ENCODE measurements around the gene RGL2. TPM values are rescaled to one million over a fixed set of nuclear protein-coding genes. Genes with fewer than 3 reads are reported as not detected.

Gene RGL2
- total RNA-seq, 2 experiments from 2014 or later, result 27.2 to 67.6 TPM

DNA sequence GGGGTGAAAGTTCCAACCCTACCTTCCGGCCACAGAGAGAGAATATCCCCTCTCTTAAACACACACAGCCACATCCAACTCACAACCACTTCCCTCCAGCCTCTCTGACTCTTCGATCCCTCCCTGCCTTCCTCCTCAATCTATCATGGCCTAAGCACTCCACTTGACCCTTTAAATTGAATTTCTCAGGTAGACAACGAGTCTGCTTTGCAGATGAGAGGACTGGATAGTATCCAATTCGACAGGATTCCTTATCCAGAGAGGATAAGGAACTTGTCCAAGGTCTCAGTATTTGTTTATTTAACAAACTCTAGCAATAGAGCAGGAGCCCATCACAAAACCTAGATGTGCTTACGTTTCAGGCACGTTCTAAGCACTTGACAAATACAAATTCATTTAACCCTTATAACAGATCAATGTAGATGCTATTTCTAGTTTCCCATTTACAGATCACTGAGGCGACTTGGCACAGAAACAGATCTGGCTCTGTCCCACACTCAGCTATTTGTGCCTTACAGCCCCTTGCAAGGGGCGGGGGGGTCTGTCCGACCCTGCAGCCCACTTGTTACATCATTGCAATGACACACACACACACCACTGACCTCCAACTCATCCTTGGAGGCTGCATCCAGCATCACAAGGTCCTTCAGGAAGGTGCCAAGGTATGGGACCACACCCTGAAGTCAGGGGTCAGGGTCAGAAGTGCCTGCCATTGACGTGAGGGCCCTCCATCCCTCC, 4.5 kb downstream of the RGL2 start:
- no peaks in the 10 kb centered on the region for H3K9me3 ChIP-seq (ENCODE audit: low read length)
- no peak for TF ChIP-seq CTCF (conservative IDR thresholded peaks at IDR 0.05; ENCODE audit: low read length)
- no peak overlapping the region for H3K4me3 ChIP-seq (ENCODE audit: low read depth, low read length, poor library complexity, severe bottlenecking)
- peaks cover 15% of the 10 kb centered on the region; the same call in 1 of the 2 replicates for H3K79me2 ChIP-seq (ENCODE audit: insufficient read depth, low read depth, low read length)
- intact Hi-C loops (cut with micrococcal nuclease; ENCODE audit: unreplicated experiment), result no loop called here
- H3K27ac ChIP-seq (ENCODE audit: low read depth, low read length, poor library complexity, severe bottlenecking), result no peak overlapping the region
- no TSS peak for BruUV-seq (replicated peaks)
- H2AFZ ChIP-seq (ENCODE audit: low read length), result no peak overlapping the region
- no peak for DNase-seq (ENCODE audit: low spot score)
- H3K4me1 ChIP-seq (ENCODE audit: insufficient read depth, low read length, poor library complexity, severe bottlenecking), result peaks cover 26% of the 10 kb centered on the region
- POLR2A ChIA-PET, result interaction anchor here (0.6 kb wide), 1 partner anchor 39 kb away, joined by 4 read pairs; no protein-coding TSS in a partner anchor
- CTCF ChIA-PET (ENCODE audit: unreplicated experiment), result no interaction called here
- no peaks in the 10 kb centered on the region for H4K20me1 ChIP-seq (ENCODE audit: insufficient read depth, low read length)
- no peaks in the 10 kb centered on the region for H3K9me2 ChIP-seq (ENCODE audit: insufficient read depth, low read length)
- H3K36me3 ChIP-seq (ENCODE audit: insufficient read depth, low read length), result peaks cover 57% of the 10 kb centered on the region
- no peak overlapping the region for H3K4me2 ChIP-seq (ENCODE audit: low read length)

DNA sequence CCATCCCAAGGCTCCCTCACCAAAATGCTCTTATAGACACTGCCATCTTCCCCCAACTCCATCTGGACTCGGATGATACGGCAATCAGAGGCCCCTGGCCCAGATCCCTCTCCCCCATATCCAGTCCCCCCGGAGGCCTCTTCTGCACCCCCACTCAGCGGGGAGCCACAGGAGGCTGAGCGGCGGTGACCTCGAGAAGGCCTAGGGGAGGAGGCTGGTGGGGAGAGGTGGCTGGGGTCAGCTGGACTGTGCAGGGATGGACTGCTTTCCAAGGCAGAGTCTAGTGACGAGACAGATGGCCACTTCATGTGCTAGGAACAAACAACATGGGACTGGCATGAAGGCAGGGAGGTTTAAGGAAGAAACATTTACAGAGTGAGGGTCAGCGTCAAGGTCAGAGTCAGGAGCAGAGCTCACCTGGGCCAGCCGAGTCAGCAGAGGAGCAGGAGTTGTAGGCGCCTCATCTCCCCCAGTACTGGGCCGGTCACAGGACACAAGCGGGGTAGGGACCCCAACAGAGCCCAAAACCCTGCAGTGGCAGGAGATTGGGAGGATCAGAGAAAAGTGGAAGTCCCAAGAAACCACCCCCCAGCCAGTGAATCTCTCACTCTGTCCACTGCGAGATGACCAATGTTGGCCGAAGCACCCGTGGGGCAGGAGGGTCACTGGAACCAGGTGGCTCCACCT, 5.6 kb downstream of the RGL2 start:
- TF ChIP-seq EZH2phosphoT487 (IDR thresholded peaks at IDR 0.05; ENCODE audit: borderline replicate concordance, low read depth, low read length) (no peak), CTCF (conservative IDR thresholded peaks at IDR 0.05; ENCODE audit: low read length) (no peak)
- Histone ChIP-seq H3K79me2 (ENCODE audit: insufficient read depth, low read depth, low read length) (peaks cover 22% of the 10 kb centered on the region; the same call in 1 of the 2 replicates), H3K9me2 (ENCODE audit: insufficient read depth, low read length) (no peaks in the 10 kb centered on the region), H3K4me1 (ENCODE audit: insufficient read depth, low read length, poor library complexity, severe bottlenecking) (peaks cover 28% of the 10 kb centered on the region), H3K4me2 (ENCODE audit: low read length) (no peak overlapping the region), H3K27ac (ENCODE audit: low read depth, low read length, poor library complexity, severe bottlenecking) (no peak overlapping the region), H4K20me1 (ENCODE audit: insufficient read depth, low read length) (no peaks in the 10 kb centered on the region), H2AFZ (ENCODE audit: low read length) (no peak overlapping the region), H3K4me3 (ENCODE audit: low read depth, low read length, poor library complexity, severe bottlenecking) (no peak overlapping the region), H3K9me3 (ENCODE audit: low read length) (no peaks in the 10 kb centered on the region), H3K36me3 (ENCODE audit: insufficient read depth, low read length) (peaks cover 57% of the 10 kb centered on the region)
- ChIA-PET CTCF (ENCODE audit: unreplicated experiment) (no interaction called here), POLR2A (no interaction called here)
- intact Hi-C loops (cut with micrococcal nuclease; ENCODE audit: unreplicated experiment), result no loop called here
- BruUV-seq (replicated peaks), result no TSS peak
- no peak for DNase-seq (ENCODE audit: low spot score)

- no peak for TF ChIP-seq CTCF (conservative IDR thresholded peaks at IDR 0.05; ENCODE audit: low read length)
- peak overlapping the region; percentile 86 for H3K4me3 ChIP-seq (ENCODE audit: low read depth, low read length, poor library complexity, severe bottlenecking)
- peaks cover 62% of the 10 kb centered on the region for H3K36me3 ChIP-seq (ENCODE audit: insufficient read depth, low read length)
- peak overlapping the region; percentile 87 for H3K4me2 ChIP-seq (ENCODE audit: low read length)
- no TSS peak for BruUV-seq (replicated peaks)
- H3K79me2 ChIP-seq (ENCODE audit: insufficient read depth, low read depth, low read length), result peaks cover 31% of the 10 kb centered on the region; the same call in 1 of the 2 replicates
- peaks cover 24% of the 10 kb centered on the region for H3K4me1 ChIP-seq (ENCODE audit: insufficient read depth, low read length, poor library complexity, severe bottlenecking)
- no peaks in the 10 kb centered on the region for H3K9me2 ChIP-seq (ENCODE audit: insufficient read depth, low read length)
- H3K9me3 ChIP-seq (ENCODE audit: low read length), result no peaks in the 10 kb centered on the region
- no peaks in the 10 kb centered on the region for H4K20me1 ChIP-seq (ENCODE audit: insufficient read depth, low read length)
- DNase-seq (ENCODE audit: low spot score), result no peak
- H2AFZ ChIP-seq (ENCODE audit: low read length), result no peak overlapping the region
- intact Hi-C loops (cut with micrococcal nuclease; ENCODE audit: unreplicated experiment), result no loop called here
- H3K27ac ChIP-seq (ENCODE audit: low read depth, low read length, poor library complexity, severe bottlenecking), result no peak overlapping the region
- POLR2A ChIA-PET, result interaction anchor here (0.9 to 3.0 kb wide), 4 partner anchors 9 to 28 kb away, joined by 3 to 19 read pairs (median 8); partner anchors contain the start of genes B3GALT4 and RGL2
- CTCF ChIA-PET (ENCODE audit: unreplicated experiment), result no interaction called here
Measured at GRCh38 chr6:33290459-33290858, 8.3 kb downstream of the RGL2 start.

Measured in OCI-LY7 (cell line).